Colonic mucosa (tissue), 4 donors: ENCODE measurements around the gene SLC25A41. TPM values are rescaled to one million over a fixed set of nuclear protein-coding genes. Genes with fewer than 3 reads are reported as not detected.

Experiments
- DNase-seq: peaks from one replicate; pipeline ENCODE4 v3.0.0-alpha.2; 2020
- H3K27ac ChIP-seq: fragments of 200-600 bp; one replicate; pipeline ENCODE4 v1.8.0; 2021
- H3K27me3 ChIP-seq: fragments of 200-600 bp; one replicate; pipeline ENCODE4 v1.8.0; 2021
- H3K36me3 ChIP-seq: fragments of 200-600 bp; one replicate; pipeline ENCODE4 v1.8.0; 2021
- H3K4me1 ChIP-seq: fragments of 200-600 bp; one replicate; pipeline ENCODE4 v1.8.0; 2021; ENCODE audit warnings: mild to moderate bottlenecking
- H3K4me3 ChIP-seq: fragments of 200-600 bp; one replicate; pipeline ENCODE4 v1.8.0; 2021
- H3K9ac ChIP-seq, 2 donors: one replicate each; pipeline ENCODE4 v1.7.0; 2013; ENCODE audit warnings: control low read depth in 2 of 2, low read depth in 2 of 2, low read length in 2 of 2
- H3K9me3 ChIP-seq: fragments of 200-600 bp; one replicate; pipeline ENCODE4 v1.8.0; 2021
- intact Hi-C: fragments of 100-400 bp; cut with DNase I; formaldehyde crosslinking; loops from one replicate; pipeline ENCODE4 v1.14.1; 2022
- total RNA-seq, 2 donors: library from RNA; stranded (reverse); fragmentation: NEBNext Ultra II Directional in 1 of 2; extraction: Animal tissue kit (Norgen Biotek cat#: 25700) in 1 of 2; gene quantifications; one replicate each; pipeline ENCODE4 v1.2.1, GENCODE V29; 2021
- TF ChIP-seq, protein P1 (sequence below): fragments of 200-600 bp; IDR thresholded peaks from one replicate; pipeline ENCODE4 v1.8.0; 2022; ENCODE audit warnings: antibody characterized with exemption, mild to moderate bottlenecking
- donor health status: healthy.
- donor health status: DM: no; HTN: no; CAD: no.
- donor health status: DM: no; HTN: no; CAD: no.

The SLC25A41 gene
- total RNA-seq, 2 donors from 2014 or later, result 1.8 TPM; not detected in 1

- no peak for DNase-seq
- intact Hi-C loops, result no loop called here
Measured at GRCh38 chr19:6414793-6415590, 18.6 kb downstream of the SLC25A41 start.

DNA sequence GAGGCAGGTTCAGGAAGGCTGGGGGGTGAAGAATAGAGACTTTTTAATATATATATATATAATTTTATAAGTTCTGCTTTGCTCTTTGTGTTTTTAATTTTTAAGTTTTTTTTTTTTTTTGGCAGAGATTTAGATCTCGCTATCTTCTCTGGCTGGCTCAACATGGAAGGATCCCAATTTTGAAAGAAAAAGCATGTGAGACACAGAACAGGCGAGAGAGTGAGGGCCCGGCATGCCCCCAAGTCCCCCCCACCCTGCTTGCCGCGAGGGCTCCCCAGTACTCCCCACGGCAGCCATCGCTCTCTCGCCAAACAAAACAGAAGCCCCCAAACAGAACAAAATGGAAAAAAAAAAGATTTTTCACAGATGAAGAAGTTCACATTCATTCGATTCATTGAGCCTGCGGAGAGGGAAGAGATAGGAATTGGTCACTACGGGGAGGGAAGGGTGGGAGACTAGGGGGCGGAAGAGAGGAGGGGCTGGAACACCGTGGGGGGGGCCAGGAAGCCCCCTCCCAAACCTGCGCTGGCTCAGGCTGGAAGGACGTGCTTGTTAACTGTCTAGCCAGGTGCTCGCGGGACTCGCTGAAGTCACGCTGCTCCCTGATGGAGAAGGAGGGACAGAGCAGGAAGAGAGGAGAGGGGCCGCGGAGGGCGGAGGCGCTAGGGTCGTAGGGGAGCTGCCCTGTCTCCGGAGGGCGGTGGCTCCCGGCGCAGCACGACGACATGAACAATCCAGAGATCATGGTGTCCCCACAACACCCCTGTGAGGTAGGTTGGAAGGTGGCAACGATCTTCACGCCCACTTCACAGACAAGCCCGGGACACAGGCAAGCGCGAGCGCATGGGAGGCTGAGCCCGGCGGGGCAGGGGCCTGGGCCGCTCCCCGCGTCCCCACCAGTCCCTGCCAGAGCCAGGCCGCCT lies 19.6 kb downstream of the SLC25A41 start:
- DNase-seq, result no peak
- H3K36me3 ChIP-seq, result peaks cover 34% of the 10 kb centered on the region
- intact Hi-C loops, result no loop called here
- no peaks in the 10 kb centered on the region for H3K27me3 ChIP-seq
- TF ChIP-seq, protein P1, sequence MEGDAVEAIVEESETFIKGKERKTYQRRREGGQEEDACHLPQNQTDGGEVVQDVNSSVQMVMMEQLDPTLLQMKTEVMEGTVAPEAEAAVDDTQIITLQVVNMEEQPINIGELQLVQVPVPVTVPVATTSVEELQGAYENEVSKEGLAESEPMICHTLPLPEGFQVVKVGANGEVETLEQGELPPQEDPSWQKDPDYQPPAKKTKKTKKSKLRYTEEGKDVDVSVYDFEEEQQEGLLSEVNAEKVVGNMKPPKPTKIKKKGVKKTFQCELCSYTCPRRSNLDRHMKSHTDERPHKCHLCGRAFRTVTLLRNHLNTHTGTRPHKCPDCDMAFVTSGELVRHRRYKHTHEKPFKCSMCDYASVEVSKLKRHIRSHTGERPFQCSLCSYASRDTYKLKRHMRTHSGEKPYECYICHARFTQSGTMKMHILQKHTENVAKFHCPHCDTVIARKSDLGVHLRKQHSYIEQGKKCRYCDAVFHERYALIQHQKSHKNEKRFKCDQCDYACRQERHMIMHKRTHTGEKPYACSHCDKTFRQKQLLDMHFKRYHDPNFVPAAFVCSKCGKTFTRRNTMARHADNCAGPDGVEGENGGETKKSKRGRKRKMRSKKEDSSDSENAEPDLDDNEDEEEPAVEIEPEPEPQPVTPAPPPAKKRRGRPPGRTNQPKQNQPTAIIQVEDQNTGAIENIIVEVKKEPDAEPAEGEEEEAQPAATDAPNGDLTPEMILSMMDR, result no peak
- H3K9me3 ChIP-seq, result no peaks in the 10 kb centered on the region
- H3K9ac ChIP-seq, result no peak overlapping the region
- H3K4me3 ChIP-seq, result no peak overlapping the region
- no peak overlapping the region for H3K27ac ChIP-seq
- no peaks in the 10 kb centered on the region for H3K4me1 ChIP-seq

More at GRCh38 chr19:6414793-6415590, 18.6 kb downstream of the SLC25A41 start:
- TF ChIP-seq, protein P1, result no peak
- no peaks in the 10 kb centered on the region for H3K9me3 ChIP-seq
- H3K4me1 ChIP-seq, result no peaks in the 10 kb centered on the region
- H3K9ac ChIP-seq, result no peak overlapping the region
- H3K36me3 ChIP-seq, result peaks cover 38% of the 10 kb centered on the region
- H3K27ac ChIP-seq, result no peak overlapping the region
- H3K27me3 ChIP-seq, result no peaks in the 10 kb centered on the region
- H3K4me3 ChIP-seq, result no peak overlapping the region

- Histone ChIP-seq H3K4me1 (no peaks in the 10 kb centered on the region), H3K9me3 (no peaks in the 10 kb centered on the region), H3K36me3 (peaks cover 34% of the 10 kb centered on the region), H3K27ac (no peak overlapping the region), H3K9ac (no peak overlapping the region), H3K27me3 (no peaks in the 10 kb centered on the region), H3K4me3 (no peak overlapping the region)
- DNase-seq, result no peak
- intact Hi-C loops, result no loop called here
- TF ChIP-seq, protein P1, result no peak
Measured at GRCh38 chr19:6413291-6413690, 20.3 kb downstream of the SLC25A41 start.

DNA sequence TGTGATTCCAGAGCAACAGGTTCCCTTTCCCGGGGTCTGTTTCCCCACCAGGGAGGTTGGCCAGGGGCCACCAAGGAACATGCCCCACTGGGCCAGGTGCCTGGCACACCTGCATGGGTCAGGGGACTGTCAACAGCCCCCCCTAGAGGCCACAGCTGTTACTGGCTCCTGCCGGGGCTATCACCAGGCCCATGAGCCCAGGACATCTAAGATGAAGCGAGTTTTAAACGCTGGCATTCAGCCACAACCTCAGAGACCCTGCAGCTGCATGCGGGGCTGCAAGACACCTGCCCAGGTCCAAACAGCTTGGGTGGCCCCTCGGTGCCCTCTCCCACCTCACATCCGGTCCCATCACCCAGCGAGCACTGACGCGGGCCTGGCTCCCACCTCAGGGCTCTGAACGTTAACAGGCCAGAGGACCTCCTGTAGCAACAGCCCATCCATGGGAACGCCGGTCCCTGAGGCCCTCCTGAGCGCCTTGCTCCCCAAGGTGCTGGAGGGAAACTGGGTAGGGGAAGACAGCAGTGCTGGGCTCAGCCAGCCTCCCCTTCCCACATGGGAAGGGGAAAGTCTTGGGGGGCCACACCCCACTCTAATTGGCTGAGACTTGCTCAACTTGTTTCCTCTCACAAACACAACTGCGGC lies 21.0 kb downstream of the SLC25A41 start:
- TF ChIP-seq, protein P1, result peak; percentile 71
- Histone ChIP-seq H3K4me1 (no peaks in the 10 kb centered on the region), H3K36me3 (peaks cover 27% of the 10 kb centered on the region), H3K27me3 (no peaks in the 10 kb centered on the region), H3K27ac (no peak overlapping the region), H3K9me3 (no peaks in the 10 kb centered on the region), H3K9ac (peak overlapping the region in 1 of 2 donors; percentile 24), H3K4me3 (no peak overlapping the region)
- intact Hi-C loops, result no loop called here
- DNase-seq, result peak; percentile 73

DNA sequence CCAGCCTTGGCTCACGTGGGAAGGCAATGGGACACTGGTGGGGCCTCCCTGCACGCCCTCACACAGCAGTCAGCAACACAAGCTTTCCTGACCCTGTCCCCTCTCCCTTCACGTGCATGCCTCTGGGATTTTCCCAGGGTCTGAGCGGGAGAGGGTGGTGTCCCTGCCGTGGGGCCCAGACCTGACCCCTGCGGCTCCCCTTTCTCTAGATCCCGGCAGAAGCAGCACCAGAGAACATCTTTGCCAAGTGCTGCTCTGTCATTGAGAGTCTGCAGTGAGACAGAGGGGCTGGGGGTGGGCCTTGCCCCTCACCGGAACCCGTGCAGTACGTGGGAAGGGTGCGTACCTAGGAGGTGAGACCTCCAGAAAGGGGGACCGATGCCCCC lies 21.5 kb downstream of the SLC25A41 start:
- Histone ChIP-seq H3K36me3 (peaks cover 22% of the 10 kb centered on the region), H3K4me1 (no peaks in the 10 kb centered on the region), H3K9ac (no peak overlapping the region), H3K9me3 (no peaks in the 10 kb centered on the region), H3K4me3 (no peak overlapping the region), H3K27me3 (no peaks in the 10 kb centered on the region), H3K27ac (no peak overlapping the region)
- TF ChIP-seq, protein P1, result no peak
- intact Hi-C loops, result no loop called here
- no peak for DNase-seq
